Measurements from ENCODE around the gene NTM.

DNA sequence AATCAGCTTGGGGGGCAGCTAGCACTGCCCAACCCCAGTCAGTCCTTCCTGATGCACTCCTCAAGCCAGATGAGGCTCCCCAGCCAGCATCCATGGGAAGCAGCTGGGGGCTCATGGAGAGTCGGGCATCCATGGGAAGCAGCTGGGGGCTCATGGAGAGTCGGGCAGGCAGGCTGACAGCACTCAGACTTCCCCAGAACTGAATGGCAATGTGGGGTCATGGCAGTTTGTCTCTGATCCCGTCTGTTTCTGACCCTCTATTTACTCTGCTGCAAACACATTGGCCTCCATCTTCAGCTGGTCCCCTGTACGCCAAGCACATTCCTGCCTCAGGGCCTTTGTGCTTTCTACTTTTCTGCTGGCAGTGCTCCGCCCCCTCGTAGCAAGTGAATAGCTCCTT lies 314.8 kb downstream of the NTM start:
- TF ChIP-seq, protein P1, sequence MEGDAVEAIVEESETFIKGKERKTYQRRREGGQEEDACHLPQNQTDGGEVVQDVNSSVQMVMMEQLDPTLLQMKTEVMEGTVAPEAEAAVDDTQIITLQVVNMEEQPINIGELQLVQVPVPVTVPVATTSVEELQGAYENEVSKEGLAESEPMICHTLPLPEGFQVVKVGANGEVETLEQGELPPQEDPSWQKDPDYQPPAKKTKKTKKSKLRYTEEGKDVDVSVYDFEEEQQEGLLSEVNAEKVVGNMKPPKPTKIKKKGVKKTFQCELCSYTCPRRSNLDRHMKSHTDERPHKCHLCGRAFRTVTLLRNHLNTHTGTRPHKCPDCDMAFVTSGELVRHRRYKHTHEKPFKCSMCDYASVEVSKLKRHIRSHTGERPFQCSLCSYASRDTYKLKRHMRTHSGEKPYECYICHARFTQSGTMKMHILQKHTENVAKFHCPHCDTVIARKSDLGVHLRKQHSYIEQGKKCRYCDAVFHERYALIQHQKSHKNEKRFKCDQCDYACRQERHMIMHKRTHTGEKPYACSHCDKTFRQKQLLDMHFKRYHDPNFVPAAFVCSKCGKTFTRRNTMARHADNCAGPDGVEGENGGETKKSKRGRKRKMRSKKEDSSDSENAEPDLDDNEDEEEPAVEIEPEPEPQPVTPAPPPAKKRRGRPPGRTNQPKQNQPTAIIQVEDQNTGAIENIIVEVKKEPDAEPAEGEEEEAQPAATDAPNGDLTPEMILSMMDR (IDR thresholded peaks at IDR 0.05): no peak
- no peak for TF ChIP-seq POLR2A (IDR thresholded peaks at IDR 0.05)
